HepG2 (cell line): ENCODE results near the gene FYB1. TPM values are rescaled to one million over a fixed set of nuclear protein-coding genes. Genes with fewer than 3 reads are reported as not detected.

Experiments
- ATAC-seq: fragments of 200-7000 bp; cut with Tn5 transposase; 3 replicates; pipeline ENCODE4 v1.9.1; 2020; ENCODE audit warnings: mild to moderate bottlenecking, moderate library complexity
- BruUV-seq: library from RNA; stranded (reverse); fragments of 400-500 nt; replicated peaks from 2 replicates; lab custom pipeline; 2021; lab: Mats Ljungman, UMichigan
- CTCF ChIA-PET: fragments of 300-600 bp; formaldehyde crosslinking; extraction: SDS; loops from one replicate; lab custom pipeline; 2021; ENCODE audit warnings: low total read pairs, inconsistent platforms, low intra/inter-chr PET ratio; lab: Yijun Ruan, JAX
- POLR2A ChIA-PET: fragments of 350-600 bp; sonication (Branson Sonifier 250); formaldehyde crosslinking; loops from one replicate; lab custom pipeline; 2020; ENCODE audit warnings: antibody characterized with exemption, inconsistent platforms; lab: Yijun Ruan, JAX
- DNase-seq: peaks from one replicate; pipeline ENCODE4 v3.0.0-alpha.2; 2015; ENCODE audit warnings: low spot score
- FAIRE-seq: peaks from 3 replicates; lab custom pipeline; 2011; peaks lifted over from hg19 to GRCh38; lab: Jason Lieb, UNC
- H2AFZ ChIP-seq: one replicate; pipeline ENCODE4 v1.6.1; 2011; ENCODE audit warnings: low read length, inconsistent platforms
- H3K27ac ChIP-seq: fragments of 300-600 bp; 3 replicates; pipeline ENCODE4 v1.8.0; 2011; ENCODE audit warnings: mixed run types, mild to moderate bottlenecking, mixed read lengths, low read length, inconsistent platforms; ENCODE audit not compliant: insufficient read depth; ENCODE audit errors: extremely low read length
- H3K27me3 ChIP-seq, 2 experiments: fragments of 200-600 bp in 1 of 2; 2 replicates in 1 of 2; 3 replicates in 1 of 2; pipeline versions ENCODE4 v1.6.0 to v1.8.0; 2011; ENCODE audit warnings: low read length in 2 of 2, mild to moderate bottlenecking in 2 of 2, moderate library complexity in 2 of 2, inconsistent platforms in 1 of 2; ENCODE audit not compliant: insufficient read depth in 2 of 2, control insufficient read depth in 1 of 2
- H3K36me3 ChIP-seq, 2 experiments: fragments of 200-600 bp in 1 of 2; replicated peaks in 1 of 2; 2 replicates in 1 of 2; 3 replicates in 1 of 2; pipeline versions ENCODE4 v1.5.1 to v1.8.0; 2011; ENCODE audit warnings: low read length in 2 of 2, inconsistent platforms in 1 of 2; ENCODE audit not compliant: insufficient read depth in 2 of 2, control insufficient read depth in 1 of 2
- H3K4me1 ChIP-seq: 2 replicates; pipeline ENCODE4 v1.5.1; 2012; ENCODE audit warnings: low read length, inconsistent platforms; ENCODE audit not compliant: insufficient read depth
- H3K4me2 ChIP-seq: 2 replicates; pipeline ENCODE4 v1.6.0; 2011; ENCODE audit warnings: low read depth, low read length, inconsistent platforms
- H3K4me3 ChIP-seq, 3 experiments: fragments of 200-600 bp in 1 of 3; sonication (generic), shearing (Covaris generic) in 1 of 3; replicated peaks in 1 of 3; 2 replicates each; pipeline ENCODE4 v1.5.1; 2011 to 2016; ENCODE audit warnings: low read length in 3 of 3, inconsistent platforms in 2 of 3, low read depth in 2 of 3, mild to moderate bottlenecking in 2 of 3, control low read depth in 1 of 3, mixed read lengths in 1 of 3; ENCODE audit not compliant: insufficient read depth in 1 of 3
- H3K79me2 ChIP-seq: one replicate; pipeline ENCODE4 v1.6.1; 2011; ENCODE audit warnings: low read length, inconsistent platforms; ENCODE audit not compliant: insufficient read depth
- H3K9ac ChIP-seq: 2 replicates; pipeline ENCODE4 v1.6.0; 2011; ENCODE audit warnings: mild to moderate bottlenecking, low read depth, low read length, inconsistent platforms; ENCODE audit not compliant: insufficient read depth
- H3K9me3 ChIP-seq: 2 replicates; pipeline ENCODE4 v1.5.1; 2012; ENCODE audit warnings: mild to moderate bottlenecking, low read length
- H4K20me1 ChIP-seq: 2 replicates; pipeline ENCODE4 v1.6.0; 2011; ENCODE audit warnings: inconsistent platforms, mild to moderate bottlenecking, low read length, moderate library complexity; ENCODE audit not compliant: insufficient read depth
- AKAP8 ChIP-seq: sonication (generic); formaldehyde crosslinking; IDR thresholded peaks from 2 replicates; pipeline ENCODE4 v1.5.1; 2020; ENCODE audit warnings: mild to moderate bottlenecking, missing genetic modification reagents
- MEIS1 ChIP-seq: sonication (generic); formaldehyde crosslinking; IDR thresholded peaks from 2 replicates; pipeline ENCODE4 v1.9.0; 2021; ENCODE audit warnings: mild to moderate bottlenecking, missing genetic modification reagents, moderate library complexity, borderline replicate concordance
- NPAS2 ChIP-seq: sonication (generic); formaldehyde crosslinking; IDR thresholded peaks from 2 replicates; pipeline ENCODE4 v1.8.0; 2022; ENCODE audit warnings: mild to moderate bottlenecking, missing genetic modification reagents, borderline replicate concordance
- NR2F2 ChIP-seq: IDR thresholded peaks from 2 replicates; pipeline ENCODE4 v1.6.1; 2012; ENCODE audit warnings: low read depth, inconsistent platforms, borderline replicate concordance
- ZFP1 ChIP-seq: IDR thresholded peaks from 2 replicates; pipeline ENCODE4 v1.6.1; 2016
- ZNF230 ChIP-seq: sonication (generic); formaldehyde crosslinking; IDR thresholded peaks from 2 replicates; pipeline ENCODE4 v1.4.0; 2020; ENCODE audit warnings: mild to moderate bottlenecking, missing genetic modification reagents
- ZNF678 ChIP-seq: sonication (generic); formaldehyde crosslinking; IDR thresholded peaks from 2 replicates; pipeline ENCODE4 v1.4.0; 2020; ENCODE audit warnings: mild to moderate bottlenecking, missing genetic modification reagents
- WGBS: methylation state at CpG from one replicate; pipeline ENCODE4 v1.1.6; 2017; ENCODE audit warnings: low lambda C conversion rate; 5-methylcytosine and 5-hydroxymethylcytosine counted together
- in situ Hi-C: cut with HindIII; loops from 2 replicates; pipeline ENCODE4 v1.10.0; 2017; ENCODE audit warnings: low pct_unique_long_range_greater_than_20kb; ENCODE audit not compliant: extremely low pct_ligation_motif_present
- intact Hi-C: fragments of 100-400 bp; cut with micrococcal nuclease; formaldehyde crosslinking; loops from one replicate; pipeline ENCODE4 v1.10.0; 2022; ENCODE audit not compliant: unreplicated experiment
- polyA plus RNA-seq, 8 experiments: library from polyadenylated mRNA; depleted of rRNA in 3 of 8; stranded (reverse) in 7 of 8; unstranded in 1 of 8; fragments of >200 nt; fragmentation: Illumina TruSeq in 4 of 8; extraction: Trizol in 4 of 8; gene quantifications; 2 replicates each; pipeline versions ENCODE4 v1.2.1 to v1.2.3, GENCODE V29; 2011 to 2016; ENCODE audit warnings: low read depth in 4 of 8, missing spikeins in 1 of 8, mixed read lengths in 1 of 8; ENCODE audit not compliant: insufficient read depth in 1 of 8
- total RNA-seq, 5 experiments: library from RNA; depleted of rRNA; stranded (reverse); fragments of >200 nt; fragmentation: Illumina TruSeq; extraction: Trizol; gene quantifications; 2 replicates each; pipeline ENCODE4 v1.2.3, GENCODE V29; 2016; ENCODE audit warnings: low read depth in 1 of 5
- TF ChIP-seq, protein P1 (sequence below): sonication (generic); formaldehyde crosslinking; IDR thresholded peaks from 2 replicates; pipeline ENCODE4 v1.8.0; 2022; ENCODE audit warnings: low read depth, missing genetic modification reagents
- TF ChIP-seq, protein P2 (sequence below): sonication (generic); formaldehyde crosslinking; IDR thresholded peaks from 2 replicates; pipeline ENCODE4 v1.5.0; 2020; ENCODE audit warnings: mild to moderate bottlenecking, low read depth, missing genetic modification reagents, borderline replicate concordance
- TF ChIP-seq, protein P3 (sequence below): sonication (generic); formaldehyde crosslinking; IDR thresholded peaks from 2 replicates; pipeline ENCODE4 v1.4.0; 2020; ENCODE audit warnings: low read depth, missing genetic modification reagents
- TF ChIP-seq, protein P4 (sequence below): sonication (generic); formaldehyde crosslinking; IDR thresholded peaks from 2 replicates; pipeline ENCODE4 v1.4.0; 2020; ENCODE audit warnings: missing genetic modification reagents

The FYB1 gene
- total and polyA plus RNA-seq, 2 of the 13 experiments (the other 11 are each of a cell fraction or from before 2014, with no cell fraction given) = 0.03 TPM; not detected in 1

DNA sequence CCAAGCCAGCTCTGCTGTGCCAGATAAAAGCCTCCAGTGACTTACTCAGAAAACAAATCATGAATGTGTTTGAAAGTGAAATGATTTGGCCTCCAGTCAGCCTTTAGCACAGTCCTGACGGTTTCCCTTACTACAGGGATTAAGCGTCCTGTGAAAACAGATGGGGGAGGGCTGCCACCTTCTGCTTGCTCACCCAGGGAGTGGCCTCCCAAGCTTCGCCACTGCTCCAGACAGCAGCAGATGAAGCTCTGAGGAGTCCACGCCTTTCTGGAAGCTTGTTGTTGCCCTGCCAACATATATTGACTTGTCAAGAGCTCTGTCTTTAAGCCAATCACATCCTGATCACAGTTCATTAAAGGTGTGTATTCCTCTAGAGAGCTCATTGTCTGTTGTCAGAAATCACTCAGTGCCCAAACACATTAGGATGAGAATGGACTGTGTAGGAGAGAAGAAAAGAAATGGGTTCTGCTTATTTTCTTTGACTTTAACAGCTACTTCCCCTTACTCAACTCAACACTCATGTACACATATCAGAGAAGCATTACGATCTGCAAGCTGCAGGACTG lies 4.9 kb upstream of the FYB1 start:
- intact Hi-C loops (no loop called here), in situ Hi-C loops (loop anchor here (25.0 kb wide), 1 partner anchor 338 kb away; no protein-coding TSS in a partner anchor)
- no TSS peak for BruUV-seq
- no peak for DNase-seq
- Histone ChIP-seq H4K20me1 (no peaks in the 10 kb centered on the region), H3K4me3 (no peak overlapping the region), H3K79me2 (no peaks in the 10 kb centered on the region), H3K27me3 (no peaks in the 10 kb centered on the region), H3K4me2 (no peak overlapping the region), H3K9me3 (no peaks in the 10 kb centered on the region), H3K27ac (no peak overlapping the region), H3K36me3 (no peaks in the 10 kb centered on the region), H3K9ac (no peak overlapping the region), H2AFZ (no peak overlapping the region), H3K4me1 (peaks cover 7% of the 10 kb centered on the region)
- no peak for FAIRE-seq
- WGBS = 2% methylated on average over 2 of the region's 5 CpGs
- CTCF ChIA-PET = no interaction called here
- TF ChIP-seq, protein P1, sequence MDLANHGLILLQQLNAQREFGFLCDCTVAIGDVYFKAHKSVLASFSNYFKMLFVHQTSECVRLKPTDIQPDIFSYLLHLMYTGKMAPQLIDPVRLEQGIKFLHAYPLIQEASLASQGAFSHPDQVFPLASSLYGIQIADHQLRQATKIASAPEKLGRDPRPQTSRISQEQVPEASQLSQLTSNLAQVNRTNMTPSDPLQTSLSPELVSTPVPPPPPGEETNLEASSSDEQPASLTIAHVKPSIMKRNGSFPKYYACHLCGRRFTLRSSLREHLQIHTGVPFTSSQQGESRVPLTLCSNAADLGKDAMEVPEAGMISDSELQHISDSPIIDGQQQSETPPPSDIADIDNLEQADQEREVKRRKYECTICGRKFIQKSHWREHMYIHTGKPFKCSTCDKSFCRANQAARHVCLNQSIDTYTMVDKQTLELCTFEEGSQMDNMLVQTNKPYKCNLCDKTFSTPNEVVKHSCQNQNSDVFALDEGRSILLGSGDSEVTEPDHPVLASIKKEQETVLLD (CRISPR knock-in tag) = no peak
- TF ChIP-seq NPAS2 (CRISPR knock-in tag) (no peak), MEIS1 (CRISPR knock-in tag) (no peak), NR2F2 (no peak), ZNF230 (no peak), AKAP8 (CRISPR knock-in tag) (no peak), ZNF678 (CRISPR knock-in tag) (no peak), ZFP1 (CRISPR knock-in tag) (no peak)
- TF ChIP-seq, protein P2, sequence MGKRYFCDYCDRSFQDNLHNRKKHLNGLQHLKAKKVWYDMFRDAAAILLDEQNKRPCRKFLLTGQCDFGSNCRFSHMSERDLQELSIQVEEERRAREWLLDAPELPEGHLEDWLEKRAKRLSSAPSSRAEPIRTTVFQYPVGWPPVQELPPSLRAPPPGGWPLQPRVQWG (CRISPR knock-in tag) = no peak
- TF ChIP-seq, protein P3, sequence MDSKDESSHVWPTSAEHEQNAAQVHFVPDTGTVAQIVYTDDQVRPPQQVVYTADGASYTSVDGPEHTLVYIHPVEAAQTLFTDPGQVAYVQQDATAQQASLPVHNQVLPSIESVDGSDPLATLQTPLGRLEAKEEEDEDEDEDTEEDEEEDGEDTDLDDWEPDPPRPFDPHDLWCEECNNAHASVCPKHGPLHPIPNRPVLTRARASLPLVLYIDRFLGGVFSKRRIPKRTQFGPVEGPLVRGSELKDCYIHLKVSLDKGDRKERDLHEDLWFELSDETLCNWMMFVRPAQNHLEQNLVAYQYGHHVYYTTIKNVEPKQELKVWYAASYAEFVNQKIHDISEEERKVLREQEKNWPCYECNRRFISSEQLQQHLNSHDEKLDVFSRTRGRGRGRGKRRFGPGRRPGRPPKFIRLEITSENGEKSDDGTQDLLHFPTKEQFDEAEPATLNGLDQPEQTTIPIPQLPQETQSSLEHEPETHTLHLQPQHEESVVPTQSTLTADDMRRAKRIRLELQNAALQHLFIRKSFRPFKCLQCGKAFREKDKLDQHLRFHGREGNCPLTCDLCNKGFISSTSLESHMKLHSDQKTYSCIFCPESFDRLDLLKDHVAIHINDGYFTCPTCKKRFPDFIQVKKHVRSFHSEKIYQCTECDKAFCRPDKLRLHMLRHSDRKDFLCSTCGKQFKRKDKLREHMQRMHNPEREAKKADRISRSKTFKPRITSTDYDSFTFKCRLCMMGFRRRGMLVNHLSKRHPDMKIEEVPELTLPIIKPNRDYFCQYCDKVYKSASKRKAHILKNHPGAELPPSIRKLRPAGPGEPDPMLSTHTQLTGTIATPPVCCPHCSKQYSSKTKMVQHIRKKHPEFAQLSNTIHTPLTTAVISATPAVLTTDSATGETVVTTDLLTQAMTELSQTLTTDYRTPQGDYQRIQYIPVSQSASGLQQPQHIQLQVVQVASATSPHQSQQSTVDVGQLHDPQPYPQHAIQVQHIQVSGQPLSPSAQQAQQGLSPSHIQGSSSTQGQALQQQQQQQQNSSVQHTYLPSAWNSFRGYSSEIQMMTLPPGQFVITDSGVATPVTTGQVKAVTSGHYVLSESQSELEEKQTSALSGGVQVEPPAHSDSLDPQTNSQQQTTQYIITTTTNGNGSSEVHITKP (CRISPR knock-in tag) = no peak
- TF ChIP-seq, protein P4, sequence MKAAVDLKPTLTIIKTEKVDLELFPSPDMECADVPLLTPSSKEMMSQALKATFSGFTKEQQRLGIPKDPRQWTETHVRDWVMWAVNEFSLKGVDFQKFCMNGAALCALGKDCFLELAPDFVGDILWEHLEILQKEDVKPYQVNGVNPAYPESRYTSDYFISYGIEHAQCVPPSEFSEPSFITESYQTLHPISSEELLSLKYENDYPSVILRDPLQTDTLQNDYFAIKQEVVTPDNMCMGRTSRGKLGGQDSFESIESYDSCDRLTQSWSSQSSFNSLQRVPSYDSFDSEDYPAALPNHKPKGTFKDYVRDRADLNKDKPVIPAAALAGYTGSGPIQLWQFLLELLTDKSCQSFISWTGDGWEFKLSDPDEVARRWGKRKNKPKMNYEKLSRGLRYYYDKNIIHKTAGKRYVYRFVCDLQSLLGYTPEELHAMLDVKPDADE = no peak
- no peak; the same call in 2 of the 3 replicates for ATAC-seq
- POLR2A ChIA-PET = no interaction called here
